ENCODE measurements around the gene VPS13A. TPM values are rescaled to one million over a fixed set of nuclear protein-coding genes. Genes with fewer than 3 reads are reported as not detected.

Gene VPS13A
- total RNA-seq, 4 donors from 2014 or later: 33.4 to 47.8 (median 40.7) TPM

- Histone ChIP-seq H3K4me3 (no peak overlapping the region), H3K36me3 (peaks cover 0 to 8% (median 0%) of the 10 kb centered on the region in 4 donors), H3K27me3 (no peaks in the 10 kb centered on the region), H3K4me1 (peaks cover 0 to 17% (median 8%) of the 10 kb centered on the region in 4 donors), H3K27ac (replicated peaks in 1 of 4) (no peak overlapping the region), H3K9me3 (peaks cover 0 to 1% (median 0%) of the 10 kb centered on the region in 4 donors)
- 95% methylated on average over 6 of the region's 6 CpGs for WGBS
- no peak for TF ChIP-seq EP300 (IDR thresholded peaks at IDR 0.05)
- TF ChIP-seq CTCF (IDR thresholded peaks at IDR 0.05): no peak
- TF ChIP-seq POLR2A (IDR thresholded peaks at IDR 0.05; ENCODE audit: low read depth): no peak
- TF ChIP-seq POLR2AphosphoS5 (IDR thresholded peaks at IDR 0.05): no peak
- intact Hi-C loops (cut with DNase I): loop anchor here (10.0 kb wide), 1 partner anchor 129 kb away; no protein-coding TSS in a partner anchor
- no peak for DNase-seq (ENCODE audit: extremely low spot score)
These were observed 116.6 kb downstream of the VPS13A start for GRCh38 chr9:77293949-77294348.

GRCh38 chr9:77304543-77304942 is 127.2 kb downstream of the VPS13A start:
- H3K4me1 ChIP-seq: peaks cover 0 to 9% (median 7%) of the 10 kb centered on the region in 4 donors

GRCh38 chr9:77305622-77306400 is 128.5 kb downstream of the VPS13A start:
- no peaks in the 10 kb centered on the region for H3K9me3 ChIP-seq
- WGBS: 50% methylated on average over 1 of the region's 1 CpG
- no peak overlapping the region for H3K27ac ChIP-seq (replicated peaks in 1 of 4)
- H3K4me1 ChIP-seq: peaks cover 0 to 9% (median 7%) of the 10 kb centered on the region in 4 donors
- no peak overlapping the region for H3K4me3 ChIP-seq
- H3K36me3 ChIP-seq: peaks cover 0 to 19% (median 9%) of the 10 kb centered on the region in 4 donors
- no peak for DNase-seq (ENCODE audit: extremely low spot score)
- H3K27me3 ChIP-seq: peaks cover 0 to 3% (median 0%) of the 10 kb centered on the region in 4 donors
- TF ChIP-seq POLR2A (IDR thresholded peaks at IDR 0.05; ENCODE audit: low read depth) (no peak), POLR2AphosphoS5 (IDR thresholded peaks at IDR 0.05) (no peak), EP300 (IDR thresholded peaks at IDR 0.05) (no peak)
- intact Hi-C loops (cut with DNase I): no loop called here

More at GRCh38 chr9:77304543-77304942, 127.2 kb downstream of the VPS13A start:
- peaks cover 0 to 3% (median 0%) of the 10 kb centered on the region in 4 donors for H3K27me3 ChIP-seq
- H3K27ac ChIP-seq (replicated peaks in 1 of 4): no peak overlapping the region
- no peaks in the 10 kb centered on the region for H3K9me3 ChIP-seq
- no peak overlapping the region for H3K4me3 ChIP-seq
- TF ChIP-seq EP300 (IDR thresholded peaks at IDR 0.05) (no peak), POLR2A (IDR thresholded peaks at IDR 0.05; ENCODE audit: low read depth) (no peak), CTCF (IDR thresholded peaks at IDR 0.05) (no peak), POLR2AphosphoS5 (IDR thresholded peaks at IDR 0.05) (no peak)
- peaks cover 0 to 10% (median 7%) of the 10 kb centered on the region in 4 donors for H3K36me3 ChIP-seq
- intact Hi-C loops (cut with DNase I): no loop called here
- DNase-seq (ENCODE audit: extremely low spot score): no peak

- H3K27ac ChIP-seq (replicated peaks in 1 of 4): no peak overlapping the region
- intact Hi-C loops (cut with DNase I): no loop called here
- no peak overlapping the region for H3K4me3 ChIP-seq
- DNase-seq (ENCODE audit: extremely low spot score): no peak
- peaks cover 0 to 27% (median 12%) of the 10 kb centered on the region in 4 donors for H3K36me3 ChIP-seq
- 97% methylated on average over 2 of the region's 2 CpGs for WGBS
- no peaks in the 10 kb centered on the region for H3K9me3 ChIP-seq
- H3K27me3 ChIP-seq: peaks cover 0 to 3% (median 0%) of the 10 kb centered on the region in 4 donors
- peaks cover 0 to 9% (median 7%) of the 10 kb centered on the region in 4 donors for H3K4me1 ChIP-seq
- TF ChIP-seq EP300 (IDR thresholded peaks at IDR 0.05): no peak
- no peak for TF ChIP-seq POLR2A (IDR thresholded peaks at IDR 0.05; ENCODE audit: low read depth)
- no peak for TF ChIP-seq CTCF (IDR thresholded peaks at IDR 0.05)
- TF ChIP-seq POLR2AphosphoS5 (IDR thresholded peaks at IDR 0.05): no peak
These were observed 129.8 kb downstream of the VPS13A start for GRCh38 chr9:77307166-77307565.

GRCh38 chr9:77316058-77316457 is 138.7 kb downstream of the VPS13A start:
- DNase-seq (ENCODE audit: extremely low spot score): no peak
- Histone ChIP-seq H3K27me3 (no peaks in the 10 kb centered on the region), H3K4me1 (no peaks in the 10 kb centered on the region), H3K27ac (replicated peaks in 1 of 4) (no peak overlapping the region), H3K36me3 (peaks cover 0 to 32% (median 15%) of the 10 kb centered on the region in 4 donors), H3K9me3 (no peaks in the 10 kb centered on the region), H3K4me3 (no peak overlapping the region)
- intact Hi-C loops (cut with DNase I): no loop called here
- TF ChIP-seq POLR2AphosphoS5 (IDR thresholded peaks at IDR 0.05) (no peak), EP300 (IDR thresholded peaks at IDR 0.05) (no peak), CTCF (IDR thresholded peaks at IDR 0.05) (no peak), POLR2A (IDR thresholded peaks at IDR 0.05; ENCODE audit: low read depth) (no peak)
- WGBS: 75% methylated on average over 1 of the region's 1 CpG

Data from esophagus muscularis mucosa (tissue), 4 donors.